A673 (cell line): ENCODE results near the gene OR2AG2. TPM values are rescaled to one million over a fixed set of nuclear protein-coding genes. Genes with fewer than 3 reads are reported as not detected.

ENCODE experiments used
- Bru-seq: library from RNA; stranded (reverse); fragments of 400-500 nt; gene quantifications from one replicate; lab custom pipeline; 2021; lab: Mats Ljungman, UMichigan
- BruChase-seq, 2 experiments: library from RNA; stranded (reverse); fragments of 400-500 nt; gene quantifications; one replicate each; lab custom pipeline; 2021; lab: Mats Ljungman, UMichigan
- BruUV-seq: library from RNA; stranded (reverse); fragments of 400-500 nt; replicated peaks from 2 replicates; lab custom pipeline; 2021; lab: Mats Ljungman, UMichigan
- CTCF ChIA-PET: fragments of 300-600 bp; sonication (Branson Sonifier 250); formaldehyde crosslinking; loops from one replicate; lab custom pipeline; 2022; ENCODE audit warnings: antibody characterized with exemption; lab: Charles Lee
- POLR2A ChIA-PET: fragments of 300-600 bp; sonication (Branson Sonifier 250); formaldehyde crosslinking; loops from one replicate; lab custom pipeline; 2022; ENCODE audit warnings: antibody characterized with exemption; ENCODE audit not compliant: low non-redundant PET; lab: Charles Lee
- DNase-seq: peaks from one replicate; pipeline ENCODE4 v3.0.0-alpha.2; 2015; ENCODE audit warnings: low spot score
- H3K27ac ChIP-seq: fragments of 200-600 bp; sonication (generic); 2 replicates; pipeline ENCODE4 v1.5.1; 2016; ENCODE audit warnings: mixed run types, low read depth, mild to moderate bottlenecking, mixed read lengths, antibody characterized with exemption, low read length; ENCODE audit not compliant: poor library complexity, severe bottlenecking
- H3K27me3 ChIP-seq: fragments of 200-600 bp; sonication (generic); replicated peaks from 2 replicates; pipeline ENCODE4 v1.6.1; 2017; ENCODE audit warnings: mixed run types, low read depth, mild to moderate bottlenecking, mixed read lengths, antibody characterized with exemption, low read length; ENCODE audit not compliant: insufficient read depth, poor library complexity
- H3K36me3 ChIP-seq: fragments of 200-600 bp; sonication (generic); 2 replicates; pipeline ENCODE4 v1.6.1; 2016; ENCODE audit warnings: mixed run types, mild to moderate bottlenecking, mixed read lengths, antibody characterized with exemption, low read length; ENCODE audit not compliant: insufficient read depth, poor library complexity, severe bottlenecking
- H3K4me1 ChIP-seq: fragments of 200-600 bp; sonication (generic); 2 replicates; pipeline ENCODE4 v1.6.1; 2017; ENCODE audit warnings: mixed run types, mild to moderate bottlenecking, mixed read lengths, antibody characterized with exemption, low read length; ENCODE audit not compliant: insufficient read depth, poor library complexity, severe bottlenecking
- H3K4me3 ChIP-seq: fragments of 200-600 bp; sonication (generic); 2 replicates; pipeline ENCODE4 v1.5.1; 2016; ENCODE audit warnings: low read depth, mixed run types, mild to moderate bottlenecking, mixed read lengths, low read length; ENCODE audit not compliant: poor library complexity, severe bottlenecking
- H3K9me3 ChIP-seq: fragments of 200-600 bp; sonication (generic); 2 replicates; pipeline ENCODE4 v1.6.1; 2016; ENCODE audit warnings: mixed run types, low read depth, mild to moderate bottlenecking, mixed read lengths, antibody characterized with exemption, low read length; ENCODE audit not compliant: poor library complexity, severe bottlenecking
- EZH2 ChIP-seq: fragments of 200-600 bp; sonication (generic); IDR thresholded peaks from 2 replicates; pipeline ENCODE4 v1.6.1; 2017; ENCODE audit warnings: borderline replicate concordance, low read depth, mild to moderate bottlenecking, mixed read lengths, antibody characterized with exemption, low read length; ENCODE audit not compliant: poor library complexity, severe bottlenecking
- intact Hi-C: fragments of 100-400 bp; cut with micrococcal nuclease; formaldehyde crosslinking; loops from one replicate; pipeline ENCODE4 v1.10.0; 2022; ENCODE audit not compliant: unreplicated experiment
- long read RNA-seq: library from polyadenylated mRNA; stranded (forward); transcript quantifications from one replicate; pipeline ENCODE4 v2.0.0, GENCODE V29; 2022
- total RNA-seq: library from RNA; stranded (reverse); gene quantifications from 2 replicates; pipeline ENCODE4 v1.2.3, GENCODE V29; 2021
- TF ChIP-seq, protein P1 (sequence below): fragments of 300-800, 200-600 bp; sonication (generic); conservative IDR thresholded peaks from 2 replicates; pipeline ENCODE4 v1.5.1; 2017; ENCODE audit warnings: low read depth, mild to moderate bottlenecking, antibody characterized with exemption, low read length, moderate library complexity, mixed read lengths

Gene OR2AG2, protein sequence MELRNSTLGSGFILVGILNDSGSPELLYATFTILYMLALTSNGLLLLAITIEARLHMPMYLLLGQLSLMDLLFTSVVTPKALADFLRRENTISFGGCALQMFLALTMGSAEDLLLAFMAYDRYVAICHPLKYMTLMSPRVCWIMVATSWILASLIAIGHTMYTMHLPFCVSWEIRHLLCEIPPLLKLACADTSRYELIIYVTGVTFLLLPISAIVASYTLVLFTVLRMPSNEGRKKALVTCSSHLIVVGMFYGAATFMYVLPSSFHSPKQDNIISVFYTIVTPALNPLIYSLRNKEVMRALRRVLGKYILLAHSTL
- total RNA-seq (not detected in 2 replicates), Bru-seq, nascent RNA (not detected), BruChase-seq, experiment 1, labeled RNA remaining after a 2-hour chase (not detected), BruChase-seq, experiment 2, labeled RNA remaining after a 6-hour chase (not detected)
- long read RNA-seq = 0 reads

GRCh38 chr11:6771926-6772893 is at the start of gene OR2AG2:
TSS of gene OR2AG2 (minus strand) at chr11:6771976. CDS start at chr11:6768957, 3,019 bp downstream.
- BruUV-seq = no TSS peak
- no peaks in the 10 kb centered on the region for H3K36me3 ChIP-seq
- H3K4me1 ChIP-seq = no peaks in the 10 kb centered on the region
- intact Hi-C loops = no loop called here
- no peak for DNase-seq
- H3K27ac ChIP-seq = no peak within 1 kb of the TSS
- no peaks in the 10 kb centered on the region for H3K27me3 ChIP-seq
- no peak within 1 kb of the TSS for H3K4me3 ChIP-seq
- ChIA-PET POLR2A (no interaction called here), CTCF (no interaction called here)
- TF ChIP-seq, protein P1, sequence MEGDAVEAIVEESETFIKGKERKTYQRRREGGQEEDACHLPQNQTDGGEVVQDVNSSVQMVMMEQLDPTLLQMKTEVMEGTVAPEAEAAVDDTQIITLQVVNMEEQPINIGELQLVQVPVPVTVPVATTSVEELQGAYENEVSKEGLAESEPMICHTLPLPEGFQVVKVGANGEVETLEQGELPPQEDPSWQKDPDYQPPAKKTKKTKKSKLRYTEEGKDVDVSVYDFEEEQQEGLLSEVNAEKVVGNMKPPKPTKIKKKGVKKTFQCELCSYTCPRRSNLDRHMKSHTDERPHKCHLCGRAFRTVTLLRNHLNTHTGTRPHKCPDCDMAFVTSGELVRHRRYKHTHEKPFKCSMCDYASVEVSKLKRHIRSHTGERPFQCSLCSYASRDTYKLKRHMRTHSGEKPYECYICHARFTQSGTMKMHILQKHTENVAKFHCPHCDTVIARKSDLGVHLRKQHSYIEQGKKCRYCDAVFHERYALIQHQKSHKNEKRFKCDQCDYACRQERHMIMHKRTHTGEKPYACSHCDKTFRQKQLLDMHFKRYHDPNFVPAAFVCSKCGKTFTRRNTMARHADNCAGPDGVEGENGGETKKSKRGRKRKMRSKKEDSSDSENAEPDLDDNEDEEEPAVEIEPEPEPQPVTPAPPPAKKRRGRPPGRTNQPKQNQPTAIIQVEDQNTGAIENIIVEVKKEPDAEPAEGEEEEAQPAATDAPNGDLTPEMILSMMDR = no peak
- no peak for TF ChIP-seq EZH2
- no peaks in the 10 kb centered on the region for H3K9me3 ChIP-seq

GRCh38 chr11:6818967-6819366 is 47.2 kb upstream of the OR2AG2 start:
- Histone ChIP-seq H3K4me3 (no peak overlapping the region), H3K36me3 (no peaks in the 10 kb centered on the region), H3K27ac (no peak overlapping the region), H3K27me3 (no peaks in the 10 kb centered on the region), H3K9me3 (no peaks in the 10 kb centered on the region), H3K4me1 (no peaks in the 10 kb centered on the region)
- DNase-seq = no peak
- intact Hi-C loops = no loop called here
- no peak for TF ChIP-seq EZH2
- TF ChIP-seq, protein P1 = no peak
- ChIA-PET POLR2A (no interaction called here), CTCF (no interaction called here)
- BruUV-seq = no TSS peak

DNA sequence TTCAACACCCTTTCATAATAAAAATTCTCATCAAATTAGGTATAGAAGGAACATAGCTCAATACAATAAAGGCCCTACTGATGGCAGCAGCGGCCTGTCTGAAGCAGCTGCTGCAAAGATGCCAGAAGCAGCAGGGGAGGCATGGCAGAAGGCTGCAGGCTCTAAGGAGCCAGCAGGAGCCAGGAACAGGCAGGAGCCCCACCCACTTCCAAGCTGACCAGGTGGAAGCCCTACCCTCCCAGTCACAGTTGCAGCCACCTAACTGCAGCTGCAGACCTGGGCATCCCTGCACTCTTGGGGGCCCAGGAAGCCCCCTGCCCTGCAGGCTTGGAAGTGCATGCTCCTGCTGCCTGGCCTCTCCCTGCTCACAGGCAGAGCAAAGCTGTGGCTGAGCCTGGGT is 45.9 kb upstream of the OR2AG2 start:
- Histone ChIP-seq H3K9me3 (no peaks in the 10 kb centered on the region), H3K36me3 (no peaks in the 10 kb centered on the region), H3K27me3 (no peaks in the 10 kb centered on the region), H3K4me3 (no peak overlapping the region), H3K4me1 (no peaks in the 10 kb centered on the region), H3K27ac (no peak overlapping the region)
- no peak for TF ChIP-seq EZH2
- TF ChIP-seq, protein P1 = no peak
- BruUV-seq = no TSS peak
- peak; percentile 4 for DNase-seq
- ChIA-PET POLR2A (no interaction called here), CTCF (interaction anchor here (0.7 kb wide), 1 partner anchor 1030 kb away, joined by 3 read pairs; no protein-coding TSS in a partner anchor)
- intact Hi-C loops = no loop called here
